HCT116 (cell line): ENCODE data around the gene ZCCHC2. TPM values are rescaled to one million over a fixed set of nuclear protein-coding genes. Genes with fewer than 3 reads are reported as not detected.

ENCODE experiments used
- ATAC-seq: fragments of 200-7000 bp; cut with Tn5 transposase; 2 replicates; pipeline ENCODE4 v1.9.1; 2020; ENCODE audit warnings: mild to moderate bottlenecking, moderate library complexity
- BruUV-seq: library from RNA; stranded (reverse); fragments of 400-500 nt; replicated peaks from 2 replicates; lab custom pipeline; 2021; lab: Mats Ljungman, UMichigan
- CTCF ChIA-PET: fragments of 300-600 bp; sonication (Branson Sonifier 250); formaldehyde crosslinking; loops from one replicate; lab custom pipeline; 2021; ENCODE audit warnings: antibody characterized with exemption; lab: Charles Lee
- POLR2A ChIA-PET: fragments of 300-600, 350-600 bp; sonication (Branson Sonifier 250); formaldehyde crosslinking; loops from one replicate; lab custom pipeline; 2021; ENCODE audit warnings: antibody characterized with exemption; lab: Charles Lee
- RAD21 ChIA-PET, 2 experiments: fragments of 300-600 bp; sonication (Branson Sonifier 250); formaldehyde crosslinking; loops; one replicate each; lab custom pipeline; 2023; ENCODE audit warnings: low total read pairs in 2 of 2; ENCODE audit not compliant: uncharacterized antibody in 2 of 2, unreplicated experiment in 2 of 2, low non-redundant PET in 1 of 2; lab: Charles Lee
- DNase-seq: peaks from one replicate; pipeline ENCODE4 v3.0.0-alpha.2; 2010; ENCODE audit warnings: low read depth, low spot score
- H2AFZ ChIP-seq: fragments of 200-600 bp; shearing (Covaris generic), sonication (generic); 2 replicates; pipeline ENCODE4 v1.6.1; 2017; ENCODE audit warnings: low read depth, mixed run types, mixed read lengths, antibody characterized with exemption, low read length; ENCODE audit not compliant: poor library complexity, severe bottlenecking
- H3K27ac ChIP-seq: 2 replicates; pipeline ENCODE4 v1.5.1; 2012; ENCODE audit warnings: low read depth, low read length
- H3K27me3 ChIP-seq: fragments of 200-600 bp; sonication (generic); 2 replicates; pipeline ENCODE4 v1.6.1; 2016; ENCODE audit warnings: mixed run types, low read length, mixed read lengths; ENCODE audit not compliant: insufficient read depth
- H3K36me3 ChIP-seq, 2 experiments: fragments of 200-500 bp in 1 of 2; fragments of 200-600 bp in 1 of 2; sonication (Bioruptor generic) in 1 of 2; sonication (generic) in 1 of 2; 2 replicates each; pipeline versions ENCODE4 v1.5.1 to v1.6.1; 2014 to 2016; ENCODE audit warnings: low read length in 2 of 2, inconsistent platforms in 1 of 2, mixed read lengths in 1 of 2, mixed run types in 1 of 2; ENCODE audit not compliant: insufficient read depth in 2 of 2, control insufficient read depth in 1 of 2
- H3K4me1 ChIP-seq, 2 experiments: fragments of 200-600 bp in 1 of 2; sonication (generic) in 1 of 2; 2 replicates each; pipeline versions ENCODE4 v1.5.1 to v1.6.1; 2012 to 2017; ENCODE audit warnings: low read length in 2 of 2, inconsistent platforms in 1 of 2, mild to moderate bottlenecking in 1 of 2, mixed read lengths in 1 of 2, mixed run types in 1 of 2, moderate library complexity in 1 of 2; ENCODE audit not compliant: insufficient read depth in 2 of 2, control insufficient read depth in 1 of 2
- H3K4me2 ChIP-seq: fragments of 200-600 bp; sonication (generic); 2 replicates; pipeline ENCODE4 v1.6.1; 2017; ENCODE audit warnings: mixed run types, low read length, mixed read lengths
- H3K4me3 ChIP-seq, 2 experiments: fragments of 200-600 bp in 1 of 2; sonication (generic) in 1 of 2; replicated peaks in 1 of 2; 2 replicates each; pipeline ENCODE4 v1.5.1; 2011 to 2016; ENCODE audit warnings: low read length in 2 of 2, control low read depth in 1 of 2, low read depth in 1 of 2, mild to moderate bottlenecking in 1 of 2, mixed read lengths in 1 of 2, mixed run types in 1 of 2
- H3K79me2 ChIP-seq: fragments of 200-600 bp; sonication (generic); 2 replicates; pipeline ENCODE4 v1.6.1; 2017; ENCODE audit warnings: mild to moderate bottlenecking, mixed run types, low read length, moderate library complexity, mixed read lengths; ENCODE audit not compliant: insufficient read depth
- H3K9ac ChIP-seq: fragments of 200-600 bp; sonication (generic); 2 replicates; pipeline ENCODE4 v1.6.1; 2016; ENCODE audit warnings: low read length, mixed read lengths
- H3K9me2 ChIP-seq: fragments of 200-600 bp; sonication (generic), shearing (Covaris generic); 2 replicates; pipeline ENCODE4 v1.6.1; 2017; ENCODE audit warnings: mixed run types, mild to moderate bottlenecking, moderate library complexity; ENCODE audit not compliant: insufficient read depth
- H3K9me3 ChIP-seq, 2 experiments: fragments of 200-500 bp in 1 of 2; fragments of 200-600 bp in 1 of 2; sonication (Bioruptor generic) in 1 of 2; sonication (generic) in 1 of 2; 2 replicates each; pipeline ENCODE4 v1.6.1; 2014 to 2017; ENCODE audit warnings: low read length in 2 of 2, mixed read lengths in 2 of 2, inconsistent platforms in 1 of 2, low read depth in 1 of 2, mild to moderate bottlenecking in 1 of 2, mixed run types in 1 of 2, moderate library complexity in 1 of 2; ENCODE audit not compliant: control insufficient read depth in 1 of 2, insufficient read depth in 1 of 2
- H4K20me1 ChIP-seq: fragments of 200-600 bp; sonication (generic), shearing (Covaris generic); 2 replicates; pipeline ENCODE4 v1.6.1; 2017; ENCODE audit warnings: mixed run types, mild to moderate bottlenecking, moderate library complexity; ENCODE audit not compliant: insufficient read depth
- CEBPB ChIP-seq: IDR thresholded peaks from 2 replicates; pipeline ENCODE4 v1.6.1; 2012; ENCODE audit warnings: low read depth
- CTCF ChIP-seq, 3 experiments: fragments of 200-600 bp in 1 of 3; sonication (generic) in 1 of 3; IDR thresholded peaks in 2 of 3; conservative IDR thresholded peaks in 1 of 3; 2 replicates each; pipeline ENCODE4 v1.5.1; 2012 to 2017; ENCODE audit warnings: low read depth in 2 of 3, low read length in 2 of 3, antibody characterized with exemption in 1 of 3, borderline replicate concordance in 1 of 3, control low read depth in 1 of 3, mild to moderate bottlenecking in 1 of 3, mixed read lengths in 1 of 3, mixed run types in 1 of 3, moderate library complexity in 1 of 3; ENCODE audit not compliant: insufficient read depth in 1 of 3
- EZH2 ChIP-seq: fragments of 200-600 bp; sonication (generic); IDR thresholded peaks from 2 replicates; pipeline ENCODE4 v1.6.1; 2017; ENCODE audit warnings: antibody characterized with exemption, mixed run types
- POLR2A ChIP-seq: IDR thresholded peaks from 2 replicates; pipeline ENCODE4 v1.7.0; 2011; ENCODE audit warnings: borderline replicate concordance; ENCODE audit not compliant: insufficient read depth, insufficient read length; ENCODE audit errors: extremely low read depth
- SRF ChIP-seq: IDR thresholded peaks from 2 replicates; pipeline ENCODE4 v1.6.1; 2012; ENCODE audit warnings: low read depth
- TCF7L2 ChIP-seq: IDR thresholded peaks from 2 replicates; pipeline ENCODE4 v1.7.0; 2011; ENCODE audit warnings: borderline replicate concordance, inconsistent platforms; ENCODE audit not compliant: insufficient read depth, insufficient read length; ENCODE audit errors: extremely low read depth
- intact Hi-C: fragments of 100-400 bp; cut with micrococcal nuclease; formaldehyde crosslinking; loops from 2 replicates; pipeline ENCODE4 v1.10.0; 2022
- total RNA-seq: library from RNA; stranded (reverse); gene quantifications from one replicate; pipeline ENCODE4 v1.2.1, GENCODE V29; 2021; ENCODE audit not compliant: unreplicated experiment
- TF ChIP-seq, protein P1 (sequence below): IDR thresholded peaks from 2 replicates; pipeline ENCODE4 v1.6.1; 2011; ENCODE audit warnings: mild to moderate bottlenecking, low read length, moderate library complexity; ENCODE audit not compliant: insufficient replicate concordance; ENCODE audit errors: extremely low read depth

ZCCHC2 gene
- total RNA-seq, 1 experiment from 2014 or later: 17.7 TPM

DNA sequence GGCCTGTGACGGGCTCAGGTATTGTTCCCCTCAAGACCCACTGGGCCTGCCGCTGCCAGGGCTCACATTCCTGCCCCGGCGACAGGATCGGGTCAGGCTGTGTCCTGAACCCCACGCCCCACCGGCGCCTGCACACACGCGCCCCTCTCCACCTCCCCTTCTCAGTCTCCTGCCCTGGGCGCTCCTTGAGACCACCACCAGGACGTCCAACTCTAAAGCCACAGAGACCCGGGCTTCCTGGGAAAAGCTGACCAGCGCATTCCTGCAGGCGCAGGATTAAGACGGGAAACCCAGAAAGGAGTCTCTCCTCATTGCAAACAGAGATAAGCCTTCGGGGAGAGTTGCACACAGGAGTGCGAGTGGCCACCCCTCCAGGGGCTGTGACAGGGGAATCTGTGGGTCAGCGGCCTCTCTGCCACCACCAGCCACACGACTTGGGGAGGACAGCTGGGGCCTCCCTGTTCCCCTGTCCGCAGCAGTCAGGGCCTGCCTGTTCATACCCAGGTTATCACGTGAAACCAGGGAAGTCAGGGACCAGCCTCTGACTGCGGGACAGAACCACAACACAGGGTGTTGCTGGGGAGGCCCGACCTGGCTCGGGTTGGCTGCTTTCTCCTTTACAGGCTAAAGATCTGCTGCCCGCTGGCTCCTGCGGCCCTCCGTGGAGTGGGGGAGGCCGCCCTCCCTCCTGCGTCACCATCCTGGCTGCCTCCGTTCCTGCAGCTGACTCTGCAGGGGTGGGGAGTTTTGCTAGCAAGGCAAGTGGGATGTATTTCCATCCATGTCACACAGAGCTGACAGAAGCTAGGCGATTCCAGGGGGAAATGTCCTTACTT is 88.8 kb downstream of the ZCCHC2 start:
- RAD21 ChIA-PET: no interaction called here
- H3K27ac ChIP-seq: no peak overlapping the region
- DNase-seq (no peak), ATAC-seq (no peak)
- no peaks in the 10 kb centered on the region for H3K4me1 ChIP-seq
- BruUV-seq: no TSS peak
- POLR2A ChIA-PET: no interaction called here
- no peaks in the 10 kb centered on the region for H3K9me2 ChIP-seq
- H2AFZ ChIP-seq: no peak overlapping the region
- no peaks in the 10 kb centered on the region for H4K20me1 ChIP-seq
- intact Hi-C loops: no loop called here
- no peak overlapping the region for H3K9ac ChIP-seq
- CTCF ChIA-PET: no interaction called here
- H3K4me3 ChIP-seq: no peak overlapping the region
- no peaks in the 10 kb centered on the region for H3K36me3 ChIP-seq
- H3K27me3 ChIP-seq: no peaks in the 10 kb centered on the region
- H3K79me2 ChIP-seq: no peaks in the 10 kb centered on the region
- no peak overlapping the region for H3K4me2 ChIP-seq
- H3K9me3 ChIP-seq: no peaks in the 10 kb centered on the region
- TF ChIP-seq, protein P1, sequence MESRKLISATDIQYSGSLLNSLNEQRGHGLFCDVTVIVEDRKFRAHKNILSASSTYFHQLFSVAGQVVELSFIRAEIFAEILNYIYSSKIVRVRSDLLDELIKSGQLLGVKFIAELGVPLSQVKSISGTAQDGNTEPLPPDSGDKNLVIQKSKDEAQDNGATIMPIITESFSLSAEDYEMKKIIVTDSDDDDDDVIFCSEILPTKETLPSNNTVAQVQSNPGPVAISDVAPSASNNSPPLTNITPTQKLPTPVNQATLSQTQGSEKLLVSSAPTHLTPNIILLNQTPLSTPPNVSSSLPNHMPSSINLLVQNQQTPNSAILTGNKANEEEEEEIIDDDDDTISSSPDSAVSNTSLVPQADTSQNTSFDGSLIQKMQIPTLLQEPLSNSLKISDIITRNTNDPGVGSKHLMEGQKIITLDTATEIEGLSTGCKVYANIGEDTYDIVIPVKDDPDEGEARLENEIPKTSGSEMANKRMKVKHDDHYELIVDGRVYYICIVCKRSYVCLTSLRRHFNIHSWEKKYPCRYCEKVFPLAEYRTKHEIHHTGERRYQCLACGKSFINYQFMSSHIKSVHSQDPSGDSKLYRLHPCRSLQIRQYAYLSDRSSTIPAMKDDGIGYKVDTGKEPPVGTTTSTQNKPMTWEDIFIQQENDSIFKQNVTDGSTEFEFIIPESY: no peak
- TF ChIP-seq EZH2 (no peak), POLR2A (no peak), CTCF (IDR thresholded peaks at IDR 0.05 in 2 of 3, conservative IDR thresholded peaks at IDR 0.05 in 1 of 3; ENCODE audit: borderline replicate concordance in 1 of 3, insufficient read depth in 1 of 3, low read depth in 2 of 3, low read length in 2 of 3) (no peak), TCF7L2 (no peak), CEBPB (no peak), SRF (no peak)
